IMR-90 (cell line): ENCODE measurements around the gene ARID3C. TPM values are rescaled to one million over a fixed set of nuclear protein-coding genes. Genes with fewer than 3 reads are reported as not detected.

Experiments used
- ATAC-seq: fragments of 200-7000 bp; cut with Tn5 transposase; 2 replicates; pipeline ENCODE4 v1.9.1; 2020; ENCODE audit warnings: low read depth, mild to moderate bottlenecking, moderate library complexity
- BruUV-seq: library from RNA; stranded (reverse); fragments of 400-500 nt; replicated peaks from 2 replicates; lab custom pipeline; 2021; lab: Mats Ljungman, UMichigan
- CTCF ChIA-PET: fragments of 300-600 bp; formaldehyde crosslinking; extraction: SDS; loops from one replicate; lab custom pipeline; 2021; ENCODE audit warnings: antibody characterized with exemption; lab: Yijun Ruan, JAX
- POLR2A ChIA-PET: fragments of 300-600 bp; sonication (Branson Sonifier 250); formaldehyde crosslinking; loops from one replicate; lab custom pipeline; 2022; ENCODE audit warnings: antibody characterized with exemption; ENCODE audit not compliant: unreplicated experiment; lab: Charles Lee
- DNase-seq: peaks from one replicate; pipeline ENCODE4 v3.0.0; 2013
- H2AFZ ChIP-seq: replicated peaks from 2 replicates; pipeline ENCODE3; 2013; ENCODE audit warnings: low read length, mild to moderate bottlenecking; ENCODE audit not compliant: poor library complexity
- H2AK5ac ChIP-seq: 2 replicates; pipeline ENCODE4 v1.6.1; 2013; ENCODE audit warnings: low read depth, low read length, inconsistent platforms
- H2AK9ac ChIP-seq: replicated peaks from 2 replicates; pipeline ENCODE3; 2013; ENCODE audit warnings: mild to moderate bottlenecking, low read depth, low read length, moderate library complexity; ENCODE audit not compliant: poor library complexity
- H2BK120ac ChIP-seq: 2 replicates; pipeline ENCODE4 v1.6.1; 2013; ENCODE audit warnings: low read depth, low read length, inconsistent platforms
- H2BK15ac ChIP-seq: 3 replicates; pipeline ENCODE4 v1.6.1; 2013; ENCODE audit warnings: low read depth, low read length, inconsistent platforms
- H2BK20ac ChIP-seq: 2 replicates; pipeline ENCODE4 v1.6.1; 2013; ENCODE audit warnings: low read depth, mild to moderate bottlenecking, inconsistent platforms, low read length, moderate library complexity
- H2BK5ac ChIP-seq: 2 replicates; pipeline ENCODE4 v1.6.1; 2013; ENCODE audit warnings: mild to moderate bottlenecking, low read depth, low read length, inconsistent platforms; ENCODE audit not compliant: poor library complexity, severe bottlenecking
- H3K14ac ChIP-seq: replicated peaks from 2 replicates; pipeline ENCODE4 v1.6.1; 2013; ENCODE audit warnings: low read depth, low read length, inconsistent platforms
- H3K18ac ChIP-seq: 2 replicates; pipeline ENCODE4 v1.6.1; 2013; ENCODE audit warnings: low read depth, low read length, control low read depth
- H3K23ac ChIP-seq: 2 replicates; pipeline ENCODE4 v1.6.1; 2013; ENCODE audit warnings: low read depth, low read length, inconsistent platforms
- H3K27ac ChIP-seq: 2 replicates; pipeline ENCODE4 v1.5.1; 2013; ENCODE audit warnings: mild to moderate bottlenecking, control low read depth, low read length; ENCODE audit not compliant: insufficient read depth
- H3K27me3 ChIP-seq: 2 replicates; pipeline ENCODE4 v1.6.1; 2013; ENCODE audit warnings: low read length; ENCODE audit not compliant: control insufficient read depth, insufficient read depth
- H3K36me3 ChIP-seq: 2 replicates; pipeline ENCODE4 v1.6.1; 2013; ENCODE audit warnings: low read length, mixed read lengths; ENCODE audit not compliant: control insufficient read depth, insufficient read depth
- H3K4ac ChIP-seq: 2 replicates; pipeline ENCODE4 v1.6.1; 2013; ENCODE audit warnings: low read depth, low read length, inconsistent platforms
- H3K4me1 ChIP-seq: 2 replicates; pipeline ENCODE4 v1.6.1; 2013; ENCODE audit warnings: low read length, mixed read lengths; ENCODE audit not compliant: control insufficient read depth, insufficient read depth
- H3K4me2 ChIP-seq: 2 replicates; pipeline ENCODE4 v1.6.1; 2013; ENCODE audit warnings: low read depth, mild to moderate bottlenecking, control low read depth, low read length, moderate library complexity
- H3K4me3 ChIP-seq: 2 replicates; pipeline ENCODE4 v1.5.1; 2013; ENCODE audit warnings: low read depth, mild to moderate bottlenecking, control low read depth, low read length, moderate library complexity; ENCODE audit not compliant: insufficient read depth
- H3K56ac ChIP-seq: 2 replicates; pipeline ENCODE4 v1.6.1; 2013; ENCODE audit warnings: low read length, inconsistent platforms; ENCODE audit not compliant: insufficient read depth; ENCODE audit errors: extremely low read depth
- H3K79me1 ChIP-seq, 2 experiments: 2 replicates each; pipeline ENCODE4 v1.6.1; 2013; ENCODE audit warnings: low read length in 2 of 2, inconsistent platforms in 1 of 2, low read depth in 1 of 2
- H3K9ac ChIP-seq: 2 replicates; pipeline ENCODE4 v1.6.1; 2013; ENCODE audit warnings: low read depth, low read length, control low read depth
- H3K9me1 ChIP-seq: 2 replicates; pipeline ENCODE4 v1.6.1; 2013; ENCODE audit warnings: low read length, inconsistent platforms; ENCODE audit not compliant: insufficient read depth
- H3K9me3 ChIP-seq: 2 replicates; pipeline ENCODE4 v1.6.1; 2013; ENCODE audit warnings: low read length; ENCODE audit not compliant: control insufficient read depth, insufficient read depth
- H4K20me1 ChIP-seq: 2 replicates; pipeline ENCODE4 v1.6.1; 2013; ENCODE audit warnings: low read length, inconsistent platforms; ENCODE audit not compliant: insufficient read depth
- H4K5ac ChIP-seq: 2 replicates; pipeline ENCODE4 v1.6.1; 2013; ENCODE audit warnings: mild to moderate bottlenecking, low read depth, low read length, control low read depth
- H4K8ac ChIP-seq, 2 experiments: 2 replicates each; pipeline ENCODE4 v1.6.1; 2013; ENCODE audit warnings: low read depth in 2 of 2, low read length in 2 of 2, control low read depth in 1 of 2, inconsistent platforms in 1 of 2
- H4K91ac ChIP-seq: 2 replicates; pipeline ENCODE4 v1.6.1; 2013; ENCODE audit warnings: low read depth, low read length, inconsistent platforms; ENCODE audit not compliant: insufficient read depth
- BHLHE40 ChIP-seq: fragments of 150-350 bp; IDR thresholded peaks from 2 replicates; pipeline ENCODE4 v1.6.1; 2016; ENCODE audit warnings: mild to moderate bottlenecking, low read depth, low read length
- CEBPB ChIP-seq: IDR thresholded peaks from 2 replicates; pipeline ENCODE4 v1.6.1; 2012; ENCODE audit warnings: low read depth, low read length, improper control_type of control experiment
- CHD1 ChIP-seq: IDR thresholded peaks from 2 replicates; pipeline ENCODE4 v1.6.1; 2012; ENCODE audit warnings: low read depth, low read length, improper control_type of control experiment
- CTCF ChIP-seq: conservative IDR thresholded peaks from 2 replicates; pipeline ENCODE4 v1.5.1; 2012; ENCODE audit warnings: mild to moderate bottlenecking, low read depth, low read length, improper control_type of control experiment
- ELK1 ChIP-seq: fragments of 150-350 bp; IDR thresholded peaks from 2 replicates; pipeline ENCODE4 v1.6.1; 2016; ENCODE audit warnings: low read depth, mild to moderate bottlenecking, low read length, moderate library complexity, borderline replicate concordance
- FOS ChIP-seq: fragments of 150-350 bp; IDR thresholded peaks from 2 replicates; pipeline ENCODE4 v1.6.1; 2016; ENCODE audit warnings: low read depth, low read length
- MAFK ChIP-seq: IDR thresholded peaks from 2 replicates; pipeline ENCODE4 v1.6.1; 2012; ENCODE audit warnings: low read depth, low read length, improper control_type of control experiment
- MAZ ChIP-seq: IDR thresholded peaks from 2 replicates; pipeline ENCODE4 v1.6.1; 2012; ENCODE audit warnings: low read depth, mild to moderate bottlenecking, low read length, improper control_type of control experiment, moderate library complexity, borderline replicate concordance
- MXI1 ChIP-seq: IDR thresholded peaks from 2 replicates; pipeline ENCODE4 v1.6.1; 2012; ENCODE audit warnings: low read depth, mild to moderate bottlenecking, low read length, moderate library complexity, borderline replicate concordance
- NFE2L2 ChIP-seq: fragments of 150-350 bp; IDR thresholded peaks from 2 replicates; pipeline ENCODE4 v1.6.1; 2016; ENCODE audit warnings: low read depth, mild to moderate bottlenecking, low read length
- POLR2A ChIP-seq: IDR thresholded peaks from 2 replicates; pipeline ENCODE4 v1.6.1; 2012; ENCODE audit warnings: mild to moderate bottlenecking, low read depth, low read length
- RAD21 ChIP-seq: IDR thresholded peaks from 2 replicates; pipeline ENCODE4 v1.6.1; 2012; ENCODE audit warnings: low read length, improper control_type of control experiment
- RCOR1 ChIP-seq: IDR thresholded peaks from 2 replicates; pipeline ENCODE4 v1.6.1; 2012; ENCODE audit warnings: mild to moderate bottlenecking, low read length, improper control_type of control experiment; ENCODE audit not compliant: insufficient replicate concordance
- RFX5 ChIP-seq: IDR thresholded peaks from 2 replicates; pipeline ENCODE4 v1.8.0; 2012; ENCODE audit warnings: low read depth, mild to moderate bottlenecking, low read length, moderate library complexity
- SMC3 ChIP-seq: fragments of 150-350 bp; IDR thresholded peaks from 2 replicates; pipeline ENCODE4 v1.6.1; 2016; ENCODE audit warnings: low read depth, mild to moderate bottlenecking, antibody characterized with exemption, low read length, moderate library complexity
- USF2 ChIP-seq: fragments of 150-350 bp; IDR thresholded peaks from 2 replicates; pipeline ENCODE4 v1.6.1; 2017; ENCODE audit warnings: mild to moderate bottlenecking, antibody characterized with exemption, low read length, low read depth
- WGBS, 2 experiments: methylation state at CpG; one replicate each; pipeline versions ENCODE4 v1.1.5 to v1.1.7; 2013; ENCODE audit warnings: missing lambda C conversion rate in 2 of 2; ENCODE audit not compliant: insufficient read length in 1 of 2; ENCODE audit errors: extremely low coverage in 2 of 2; 5-methylcytosine and 5-hydroxymethylcytosine counted together
- dilution Hi-C: fragments of 300-500 bp; cut with HindIII; formaldehyde crosslinking; loops from one replicate; pipeline ENCODE4 v1.14.3; 2018; ENCODE audit warnings: low sequenced_read_pairs; ENCODE audit not compliant: unreplicated experiment
- in situ Hi-C: fragments of 300-500 bp; cut with MboI; formaldehyde crosslinking; loops from 3 replicates; pipeline ENCODE4 v1.14.3; 2019; ENCODE audit warnings: low sequenced_read_pairs, inconsistent platforms, mixed read lengths
- intact Hi-C: fragments of 100-400 bp; cut with micrococcal nuclease; formaldehyde crosslinking; loops from 2 replicates; pipeline ENCODE4 v1.10.0; 2022
- polyA plus RNA-seq, 3 experiments: library from polyadenylated mRNA; depleted of rRNA; stranded (reverse); fragments of >200 nt; gene quantifications; 2 replicates each; pipeline ENCODE4 v1.2.3, GENCODE V29; 2012; ENCODE audit warnings: low replicate concordance in 1 of 3
- total RNA-seq: library from RNA; depleted of rRNA; stranded (reverse); fragments of >200 nt; gene quantifications from 2 replicates; pipeline ENCODE4 v1.2.3, GENCODE V29; 2012

The ARID3C gene
- total and polyA plus RNA-seq, 2 of the 4 experiments (the other 2 are of a cell fraction): 0.07 TPM; not detected in 1

DNA sequence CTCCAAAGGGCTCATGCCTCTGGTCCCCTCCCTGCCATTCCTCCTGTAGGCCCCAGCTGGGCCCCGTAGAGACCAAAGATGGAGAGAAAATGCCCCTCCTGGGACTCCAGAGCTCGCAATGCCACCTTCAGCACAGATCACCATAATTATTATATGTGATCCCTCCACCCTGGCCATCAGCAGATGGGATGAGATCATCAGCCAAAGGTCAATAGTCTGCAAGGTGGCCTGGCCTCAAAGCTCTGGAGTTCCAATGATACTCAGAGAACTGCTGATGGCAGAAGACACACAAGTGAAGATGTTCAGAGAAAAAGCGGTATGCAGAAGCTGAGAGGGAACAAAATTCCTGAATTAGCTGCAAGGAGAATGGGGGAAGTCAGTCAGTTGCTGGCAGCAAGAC is 22.0 kb downstream of the ARID3C start:
- H3K9ac ChIP-seq: no peak overlapping the region
- H3K27me3 ChIP-seq: peaks cover 25% of the 10 kb centered on the region
- no peak overlapping the region for H2AFZ ChIP-seq
- peaks cover 5% of the 10 kb centered on the region; the same call in 1 of the 2 replicates for H4K20me1 ChIP-seq
- no peak overlapping the region for H3K4me3 ChIP-seq
- dilution Hi-C loops: no loop called here
- H2BK20ac ChIP-seq: no peak overlapping the region
- H3K36me3 ChIP-seq: peaks cover 3% of the 10 kb centered on the region; the same call in 1 of the 2 replicates
- no peak overlapping the region for H3K23ac ChIP-seq
- H3K9me3 ChIP-seq: no peaks in the 10 kb centered on the region
- no peak overlapping the region for H4K5ac ChIP-seq
- H2BK15ac ChIP-seq: no peak overlapping the region
- TF ChIP-seq CTCF: no peak
- TF ChIP-seq CEBPB: no peak
- no peak for TF ChIP-seq ELK1
- TF ChIP-seq RCOR1: no peak
- TF ChIP-seq CHD1: no peak
- no peak for TF ChIP-seq RFX5
- no peak for TF ChIP-seq NFE2L2
- TF ChIP-seq MAZ: no peak
- no peak for TF ChIP-seq POLR2A
- TF ChIP-seq FOS: no peak
- no peak for TF ChIP-seq USF2
- TF ChIP-seq SMC3: no peak
- TF ChIP-seq MXI1: no peak
- no peak for TF ChIP-seq BHLHE40
- no peak for TF ChIP-seq MAFK
- TF ChIP-seq RAD21: no peak
- peaks cover 6% of the 10 kb centered on the region; the same call in 1 of the 2 replicates for H3K4me1 ChIP-seq
- no TSS peak for BruUV-seq
- WGBS, 2 experiments: 100% methylated on average over 1 of the region's 3 CpGs; no CpG with 5 or more reads in 1 of the 2 experiments
- H2BK120ac ChIP-seq: no peak overlapping the region
- intact Hi-C loops: no loop called here
- no peak overlapping the region for H2AK9ac ChIP-seq
- no peak for DNase-seq
- ATAC-seq: no peak
- H2AK5ac ChIP-seq: no peak overlapping the region
- no peak overlapping the region for H3K4me2 ChIP-seq
- no peak overlapping the region for H3K14ac ChIP-seq
- peaks cover 12% of the 10 kb centered on the region for H3K9me1 ChIP-seq
- no peak overlapping the region for H3K4ac ChIP-seq
- POLR2A ChIA-PET: no interaction called here
- H3K79me1 ChIP-seq: peaks cover 8 to 15% of the 10 kb centered on the region in 2 experiments; a peak in 3 of 4 replicates
- no peak overlapping the region for H3K27ac ChIP-seq
- H3K18ac ChIP-seq: no peak overlapping the region
- H2BK5ac ChIP-seq: no peak overlapping the region
- no peak overlapping the region for H3K56ac ChIP-seq
- no peak overlapping the region for H4K91ac ChIP-seq
- no peak overlapping the region for H4K8ac ChIP-seq
- CTCF ChIA-PET: no interaction called here
- in situ Hi-C loops: loop anchor here (10.0 kb wide), 1 partner anchor 172 kb away; no protein-coding TSS in a partner anchor
